ENCODE measurements around the gene VPS50.
A peak's percentile ranks its signal among the peaks of the same experiment; 100 is the strongest.
"Not testable (repeated sequence)": the region's sequence is repeated elsewhere in the genome, so short reads cannot be mapped to it uniquely, and the experiment has no call there.

The VPS50 gene

DNA sequence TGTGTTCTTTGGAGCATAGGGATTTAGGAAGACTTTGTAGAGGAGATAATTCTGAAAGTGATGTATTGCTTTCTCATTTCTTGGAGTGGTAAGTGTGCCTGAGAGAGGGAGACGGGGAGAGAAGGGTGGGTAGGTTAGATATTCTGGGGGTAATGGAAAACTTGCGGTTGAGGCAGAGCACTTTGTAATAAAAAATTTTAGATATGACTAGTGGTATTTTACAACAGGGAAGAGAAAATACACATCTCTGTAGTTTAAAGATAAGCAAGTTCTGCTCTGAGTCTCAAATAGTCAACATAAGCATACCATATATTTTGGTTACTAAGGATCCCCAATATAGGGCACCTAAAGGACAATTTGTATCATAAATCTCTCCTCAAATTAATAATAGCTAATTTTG is 6.6 kb downstream of the VPS50 start:
- no peak for DNase-seq

DNA sequence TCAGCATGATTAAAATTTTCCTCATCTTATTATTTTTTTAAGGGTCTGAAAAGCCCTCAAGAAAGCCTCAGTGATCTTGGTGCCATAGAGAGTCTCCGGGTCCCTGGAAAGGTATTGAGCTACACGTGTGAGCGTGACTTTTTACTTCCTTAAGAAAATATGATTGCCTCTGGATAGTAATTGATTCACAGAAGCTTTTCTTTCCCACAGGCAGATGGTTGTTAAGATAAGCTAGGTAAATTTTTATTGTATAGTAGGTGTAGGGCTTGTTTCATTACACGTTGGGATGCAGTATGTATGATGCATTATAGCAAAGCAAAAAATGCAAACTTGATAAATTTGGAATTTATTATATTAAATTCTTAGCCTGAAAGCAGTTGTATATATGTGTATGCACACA is 7.7 kb downstream of the VPS50 start:
- DNase-seq: no peak

DNA sequence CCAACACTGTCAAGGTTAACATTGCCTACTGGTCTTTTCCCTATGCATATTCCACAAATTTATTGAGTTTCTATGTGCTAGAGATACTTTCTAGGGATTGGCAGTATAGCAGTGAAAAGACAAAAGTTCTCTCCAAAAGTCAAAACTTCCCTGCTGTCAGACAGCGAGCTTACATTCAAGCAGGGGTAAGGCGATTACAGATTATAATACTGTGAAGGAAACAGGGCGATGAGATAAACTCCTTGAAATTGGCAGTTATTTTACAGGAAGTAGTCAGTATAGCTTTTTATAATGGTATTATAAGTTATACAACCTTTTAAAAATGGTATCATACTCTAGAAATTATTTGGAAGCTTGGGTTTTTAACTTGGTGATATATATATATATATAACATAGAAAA is 9.9 kb downstream of the VPS50 start:
- no peak for DNase-seq

DNA sequence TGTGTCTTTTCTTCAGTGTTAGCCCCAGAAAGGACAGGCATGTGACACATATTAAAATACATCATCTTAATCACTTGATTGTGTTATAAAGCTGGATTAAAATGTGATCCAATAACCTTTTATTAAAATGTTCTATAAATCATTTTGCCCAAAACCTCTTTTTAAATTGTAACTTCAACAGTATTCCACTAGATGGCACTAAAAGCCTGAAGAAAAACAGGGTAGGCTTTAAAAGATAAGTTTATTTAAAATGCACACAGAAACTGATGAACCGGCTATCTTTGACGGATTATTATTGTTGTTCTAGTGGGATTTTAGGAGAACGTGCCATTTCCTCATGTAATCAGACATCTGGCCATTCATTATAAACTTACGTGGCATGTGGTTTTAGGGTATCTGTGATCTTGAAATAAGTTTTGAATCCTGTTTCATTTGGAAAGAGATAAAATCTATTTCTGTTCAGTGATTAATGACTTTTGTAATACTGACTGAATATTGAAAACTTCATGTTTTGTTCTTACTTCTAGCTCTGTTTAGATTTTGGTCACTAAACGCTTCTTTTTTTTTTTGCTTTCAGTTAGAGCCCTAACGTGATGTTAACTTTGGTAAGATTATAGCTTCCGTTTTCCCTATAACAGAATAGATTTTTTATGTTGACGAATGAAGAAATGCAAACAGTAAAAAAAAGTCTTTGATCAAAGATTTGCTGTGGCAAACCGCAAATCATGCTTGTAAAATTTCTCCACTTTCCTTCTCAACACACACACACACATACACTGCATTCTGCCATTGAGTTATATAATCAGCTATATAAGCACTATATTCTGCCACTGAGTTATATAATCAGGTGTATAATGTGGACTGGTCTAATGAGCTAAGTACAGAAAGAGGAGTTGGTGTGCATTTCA is 13.6 kb downstream of the VPS50 start:
- DNase-seq: peak in 2 of 5 experiments; percentile 12 to 69

DNA sequence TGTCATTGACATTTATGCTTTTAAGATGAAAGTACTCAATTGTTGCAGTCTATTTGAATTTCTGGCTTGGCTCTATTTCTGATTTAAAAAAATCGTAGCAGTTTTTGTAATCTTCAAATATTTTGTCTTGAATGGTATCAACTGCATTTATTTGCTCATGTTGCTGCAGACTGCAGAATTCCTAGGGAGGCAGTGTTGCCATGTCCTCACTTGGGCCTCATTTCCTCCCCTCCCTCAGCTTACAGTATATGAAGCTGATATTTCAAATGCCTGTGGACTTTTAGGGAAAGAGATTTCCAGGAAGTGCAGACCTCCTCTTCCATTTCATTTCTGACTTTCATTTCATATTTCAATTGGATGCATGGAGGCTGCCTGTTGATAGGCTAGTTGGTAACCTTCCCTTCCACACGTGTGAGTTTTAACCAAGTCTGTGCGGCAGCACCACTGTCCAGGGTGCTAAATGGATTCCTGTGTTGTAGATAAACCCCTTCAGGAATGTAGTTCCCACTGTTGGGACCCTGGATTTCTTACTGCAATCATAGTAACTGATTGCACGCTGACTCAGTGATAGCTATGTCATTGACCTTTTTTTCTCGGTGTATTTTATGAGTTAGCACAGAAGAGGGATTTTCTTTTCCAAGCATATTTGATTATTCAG is 17.5 kb downstream of the VPS50 start:
- no peak for DNase-seq

DNA sequence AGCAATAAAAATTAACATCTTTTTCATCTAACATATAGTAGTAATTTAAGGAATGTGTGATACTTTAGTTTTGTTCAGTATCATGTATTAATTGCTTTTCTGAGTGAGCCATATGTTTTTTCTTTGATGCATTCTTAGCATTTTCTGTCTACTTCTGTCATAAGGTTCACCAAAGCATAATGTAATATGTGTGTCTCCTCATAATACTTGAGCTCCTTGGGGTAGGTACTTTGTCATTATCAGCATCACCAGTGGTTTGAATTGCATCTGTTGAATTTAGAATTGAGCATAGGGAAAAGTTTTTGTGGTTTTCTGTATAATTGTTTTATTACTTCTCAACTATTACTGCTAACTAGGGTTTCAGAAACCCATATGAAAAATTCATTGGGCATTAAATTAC is 26.5 kb downstream of the VPS50 start:
- DNase-seq: no peak

DNA sequence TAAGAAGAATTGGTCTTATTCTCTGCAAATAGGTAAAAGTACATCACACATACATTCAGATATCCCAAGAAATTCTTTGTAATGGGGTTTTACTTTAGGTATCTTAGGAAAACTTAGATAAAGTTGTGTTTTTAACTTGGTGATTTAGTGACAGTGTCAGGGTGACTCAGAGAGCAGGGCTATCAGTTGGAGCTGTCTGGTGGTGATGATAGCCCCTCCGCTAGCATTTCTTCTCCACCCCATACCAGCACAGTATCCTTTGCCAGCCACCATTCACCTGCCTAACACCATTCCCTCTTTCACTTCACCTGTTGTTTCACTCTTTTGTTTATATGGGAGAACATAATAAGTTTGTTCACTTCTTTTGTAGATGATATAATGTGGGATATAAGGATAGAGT is 30.4 kb downstream of the VPS50 start:
- DNase-seq: no peak

DNA sequence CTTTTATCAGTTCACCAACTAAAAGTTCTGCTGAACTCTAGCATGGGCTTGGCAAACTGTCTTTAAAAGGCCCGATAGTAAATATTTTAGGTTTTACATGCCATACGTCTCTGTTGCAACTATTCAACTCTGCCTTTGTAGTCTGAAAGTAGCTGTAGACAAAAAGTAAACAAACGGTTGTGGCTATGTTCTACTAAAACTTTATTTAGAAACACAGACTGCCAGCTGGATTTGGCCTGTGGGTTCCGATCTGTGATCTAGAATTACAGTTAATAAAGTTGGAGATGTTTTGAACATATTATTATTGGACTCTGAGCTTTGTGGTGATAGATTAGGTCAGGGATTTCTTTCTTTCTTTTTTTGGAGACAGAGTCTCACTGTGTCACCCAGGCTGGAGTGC is 33.1 kb downstream of the VPS50 start:
- no peak for DNase-seq

DNA sequence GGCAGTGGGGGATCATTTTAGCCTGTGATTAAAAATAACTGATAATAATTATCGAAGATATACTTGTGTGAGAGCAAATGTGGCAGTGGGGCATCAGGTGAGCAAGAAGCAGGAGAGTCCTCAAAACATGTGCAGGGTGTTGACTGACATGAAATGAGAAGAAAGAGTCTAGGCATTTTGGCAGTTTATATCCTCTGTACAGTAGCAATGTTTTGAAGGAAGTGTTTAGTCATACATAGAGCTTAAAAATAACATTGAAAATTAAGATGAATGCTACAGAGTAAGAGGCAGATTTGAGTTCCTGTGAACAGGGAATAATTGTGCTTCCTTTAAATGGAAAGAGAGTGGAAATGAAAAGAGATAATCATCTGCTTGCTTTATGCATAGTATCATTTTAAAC is 47.4 kb downstream of the VPS50 start:
- peak in 1 of 5 experiments; percentile 21 for DNase-seq

DNA sequence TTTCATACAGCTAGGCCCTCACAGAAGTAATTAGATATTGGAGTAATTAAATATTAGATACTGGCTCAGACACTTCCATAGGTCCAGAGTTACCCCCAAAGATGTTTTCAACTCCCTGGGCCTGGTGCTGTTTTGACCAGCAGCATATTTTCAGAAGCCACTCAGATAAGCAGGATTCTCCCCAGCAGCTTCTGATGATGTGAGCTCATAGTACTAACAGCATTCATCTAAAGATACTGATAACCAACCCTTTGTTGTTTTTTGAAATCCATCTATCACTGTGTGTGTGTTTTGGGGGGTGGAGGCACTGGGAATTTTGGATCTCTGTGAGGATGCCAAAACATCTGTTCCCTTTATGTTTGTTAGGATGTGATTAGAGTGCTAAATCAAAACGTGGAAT is 52.7 kb downstream of the VPS50 start:
- DNase-seq: no peak

DNA sequence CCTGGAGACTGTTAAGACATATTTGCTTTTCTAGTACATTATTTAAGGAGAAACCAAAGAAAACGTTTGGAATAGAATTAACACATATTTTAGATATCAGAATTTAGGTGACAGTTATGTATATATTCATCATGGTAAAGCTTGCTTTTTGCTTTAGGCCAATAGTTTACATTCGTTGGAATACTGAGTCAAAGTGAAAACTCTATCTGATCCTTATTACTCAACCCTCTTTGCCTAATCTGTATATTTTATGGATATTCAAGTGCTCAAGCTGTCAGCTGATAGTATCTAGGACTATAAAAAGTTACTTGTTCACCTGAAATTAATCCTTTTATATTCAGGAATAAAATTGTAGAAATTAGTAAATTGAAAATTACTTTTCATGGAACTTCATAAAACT is 61.1 kb downstream of the VPS50 start:
- DNase-seq: peak in 1 of 5 experiments; percentile 16

DNA sequence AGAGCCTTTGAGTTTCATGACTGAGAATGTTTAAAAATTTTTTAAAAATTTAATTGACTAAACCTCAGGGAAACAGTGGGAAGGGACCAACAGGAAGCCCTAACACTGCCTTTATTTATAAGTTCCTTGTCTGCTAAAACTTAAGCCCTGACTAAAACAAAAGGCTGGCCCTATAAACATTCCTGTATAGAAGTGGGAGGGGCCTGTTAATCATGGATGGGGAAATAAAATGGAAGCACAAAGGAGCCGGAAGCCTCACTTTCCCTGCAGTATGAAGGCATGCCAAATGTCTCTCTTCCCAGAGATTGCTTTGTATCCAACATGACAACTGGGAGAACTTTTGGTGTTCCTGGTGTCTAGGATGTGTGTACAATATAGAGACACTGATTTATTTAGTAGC is 66.0 kb downstream of the VPS50 start:
- DNase-seq: no peak

DNA sequence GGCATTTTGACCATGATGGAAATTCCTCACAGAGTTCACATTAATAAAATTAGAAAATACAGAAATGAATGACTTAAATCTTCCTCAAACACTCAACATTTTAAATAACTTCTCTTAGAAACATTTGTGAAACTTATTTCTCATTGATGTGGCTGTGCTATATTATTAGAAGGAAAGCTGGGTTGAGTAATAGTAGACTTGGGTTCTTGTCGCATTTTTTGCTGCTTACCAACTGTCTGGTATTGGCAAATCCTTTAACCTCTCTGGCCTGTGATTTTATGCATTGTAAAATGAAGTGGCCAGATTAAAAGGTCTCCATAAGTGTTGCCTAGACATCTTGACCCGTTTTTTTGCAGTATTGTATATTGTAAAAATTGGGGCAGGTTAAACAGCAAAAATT is 66.5 kb downstream of the VPS50 start:
- DNase-seq: no peak

DNA sequence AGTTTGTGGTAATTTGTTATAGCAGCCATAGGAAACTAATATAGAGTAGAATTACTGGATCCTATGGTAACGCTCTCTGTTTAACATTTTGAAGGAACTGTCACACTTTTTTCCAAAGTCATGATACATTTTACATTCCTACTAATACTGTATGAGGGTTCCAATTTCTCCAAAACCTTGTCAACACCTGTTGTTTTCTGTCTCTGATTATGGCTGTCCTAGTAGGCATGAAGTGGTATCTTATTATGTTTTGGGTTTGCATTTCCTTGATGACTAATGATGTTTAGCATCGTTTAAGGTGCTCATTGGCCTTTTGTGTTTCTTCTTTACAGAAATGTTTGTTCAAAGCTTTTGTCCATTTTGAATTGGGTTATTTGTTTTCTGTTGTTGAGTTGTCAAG is 69.6 kb downstream of the VPS50 start:
- no peak for DNase-seq

DNA sequence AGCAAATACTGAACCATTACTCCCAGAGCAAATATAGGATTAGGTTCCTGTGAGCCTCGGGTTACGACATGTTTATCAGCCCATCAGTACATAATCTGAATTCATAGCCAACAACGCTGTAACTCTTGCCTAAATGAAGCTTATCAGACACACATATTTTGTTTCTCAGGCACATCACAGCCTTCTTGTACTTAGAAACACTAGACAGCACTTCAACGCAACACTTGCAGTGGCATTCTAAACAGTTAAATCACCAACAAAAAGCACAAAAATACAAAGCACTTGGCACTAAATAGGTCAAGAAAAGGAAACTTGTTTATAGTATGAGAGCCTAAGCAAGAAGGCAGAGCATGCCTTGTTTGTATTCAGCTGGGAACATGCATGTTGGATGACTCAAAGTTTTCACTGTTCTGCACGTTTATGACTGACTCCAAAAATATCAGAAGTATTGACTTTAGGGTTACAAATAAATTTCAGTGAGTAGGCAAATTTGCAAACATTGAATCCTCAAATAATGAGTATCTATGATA is 75.0 kb downstream of the VPS50 start:
- DNase-seq: no peak

DNA sequence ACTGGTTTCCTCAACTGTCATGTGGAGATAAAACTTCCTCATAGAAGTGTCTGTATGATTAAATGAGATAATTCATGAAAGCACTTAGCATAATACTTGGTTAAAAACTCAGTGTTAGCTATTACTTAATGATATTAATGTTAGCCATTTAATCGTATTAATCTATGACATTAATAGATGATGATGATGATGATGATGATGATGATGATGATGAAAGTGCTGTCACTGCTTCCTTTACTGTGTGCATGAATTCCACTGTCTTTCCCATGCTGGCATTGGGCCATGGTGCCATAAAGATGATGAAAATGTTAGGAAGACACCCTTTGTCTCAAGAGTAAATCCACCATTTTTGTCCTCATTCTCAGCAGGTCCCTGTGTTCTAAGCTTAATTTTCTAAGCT is 75.8 kb downstream of the VPS50 start:
- no peak for DNase-seq

DNA sequence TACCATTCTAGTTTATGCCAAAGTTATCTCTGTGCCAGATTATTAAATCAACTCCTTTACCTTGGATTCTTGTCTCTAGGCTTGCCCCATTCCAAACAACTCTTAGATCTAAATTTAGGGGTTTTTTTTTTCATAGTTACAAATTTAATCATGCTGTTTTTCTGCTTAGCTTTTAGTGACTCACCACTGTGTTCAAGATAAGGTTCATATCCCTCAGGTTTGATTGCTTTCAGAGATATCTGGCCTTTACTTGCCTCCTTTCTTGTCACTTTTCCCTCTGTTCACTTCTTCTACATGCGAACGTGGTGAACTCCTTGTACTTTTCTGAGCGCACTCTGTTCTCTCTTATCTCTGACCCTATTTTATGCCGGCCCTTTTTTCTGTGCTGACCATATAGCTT is 78.2 kb downstream of the VPS50 start:
- peak in 1 of 5 experiments; percentile 4 for DNase-seq

DNA sequence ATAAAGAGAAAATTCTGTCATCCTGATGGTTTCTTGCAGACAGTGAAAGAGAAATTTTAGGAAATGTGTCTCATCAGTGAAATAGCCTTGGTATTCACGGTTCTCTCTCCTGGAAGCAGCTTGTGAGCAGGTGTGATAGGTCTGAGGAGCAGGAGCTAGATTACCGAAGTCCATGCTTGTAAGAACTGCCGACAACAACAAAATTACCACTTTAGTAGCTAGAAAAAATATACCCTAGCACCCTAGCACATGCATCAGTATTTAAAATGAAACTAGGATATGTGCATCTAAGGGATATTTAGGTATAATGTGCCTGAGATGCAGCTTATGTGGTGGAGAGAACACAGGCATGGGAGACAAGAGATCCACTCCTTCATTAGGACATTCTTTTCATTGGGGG is 82.3 kb downstream of the VPS50 start:
- DNase-seq: no peak

DNA sequence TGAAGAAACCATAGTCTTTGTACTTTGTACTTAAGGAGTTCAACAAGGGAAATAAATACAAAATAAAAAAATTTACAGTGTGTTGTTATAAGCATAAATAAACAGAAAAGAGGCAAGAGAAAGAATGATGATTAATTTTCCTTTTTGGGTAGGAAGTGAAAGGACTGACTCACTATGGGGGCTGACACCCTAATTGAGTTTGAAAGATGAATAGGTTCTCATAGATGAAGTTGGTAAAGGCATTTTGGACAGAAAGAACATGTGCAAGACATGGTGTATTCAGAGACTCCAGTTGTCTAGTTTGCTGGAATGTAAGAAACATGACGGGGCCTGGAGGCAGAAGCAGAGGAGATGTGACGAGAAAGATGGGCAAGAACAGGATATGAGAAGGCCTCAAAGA is 83.7 kb downstream of the VPS50 start:
- no peak for DNase-seq

DNA sequence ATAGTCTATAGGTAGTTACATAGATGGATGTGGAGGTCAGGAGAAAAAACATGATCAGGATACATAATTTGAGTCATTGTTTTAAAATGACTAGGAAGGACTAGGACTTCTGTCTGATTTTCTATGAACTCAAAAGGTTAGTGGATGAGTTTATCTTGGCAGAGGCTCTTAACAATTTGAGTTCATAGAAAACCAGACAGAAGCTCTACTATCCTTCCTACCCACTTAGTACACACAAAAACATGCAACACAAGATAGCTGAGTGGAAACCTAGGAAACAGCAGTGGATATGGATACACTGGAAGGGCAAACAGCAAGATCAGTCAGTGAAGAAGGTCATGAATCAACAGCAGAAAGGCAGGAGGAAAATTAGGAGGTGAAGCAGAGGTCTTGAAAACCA is 84.6 kb downstream of the VPS50 start:
- no peak for DNase-seq

DNA sequence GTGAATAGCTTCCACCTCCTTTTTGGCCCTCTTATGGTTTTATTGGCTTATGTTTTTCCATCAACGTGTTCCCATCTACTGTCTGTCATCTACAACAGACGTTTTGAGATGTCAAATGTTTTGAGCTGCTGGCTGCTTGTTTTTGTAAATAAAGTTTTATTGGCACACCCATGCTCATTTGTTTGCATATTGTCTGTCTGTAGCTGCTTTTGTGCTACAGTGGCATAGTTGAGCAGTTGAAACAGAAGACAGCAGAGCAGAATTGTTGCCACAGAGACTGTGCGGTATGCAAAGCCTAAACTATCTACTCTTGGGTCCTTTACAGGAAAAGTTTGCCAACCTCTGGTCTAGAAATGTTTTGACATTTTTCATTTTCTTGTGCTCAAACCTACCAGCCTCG is 88.7 kb downstream of the VPS50 start:
- no peak for DNase-seq

DNA sequence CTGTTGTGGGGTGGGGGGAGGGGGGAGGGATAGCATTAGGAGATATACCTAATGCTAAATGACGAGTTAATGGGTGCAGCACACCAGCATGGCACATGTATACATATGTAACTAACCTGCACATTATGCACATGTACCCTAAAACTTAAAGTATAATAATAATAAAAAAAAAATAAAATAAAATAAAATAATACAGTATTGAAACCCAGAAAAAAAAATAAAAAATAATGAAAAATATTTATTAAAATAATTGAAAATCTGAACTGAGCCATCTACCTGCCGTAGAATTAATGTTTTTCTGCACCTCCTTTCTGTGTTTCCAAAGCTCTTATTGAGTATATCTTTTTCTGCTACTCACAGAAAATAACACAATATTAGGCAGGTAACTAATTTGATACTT is 94.1 kb downstream of the VPS50 start:
- not testable (repeated sequence) for DNase-seq

DNA sequence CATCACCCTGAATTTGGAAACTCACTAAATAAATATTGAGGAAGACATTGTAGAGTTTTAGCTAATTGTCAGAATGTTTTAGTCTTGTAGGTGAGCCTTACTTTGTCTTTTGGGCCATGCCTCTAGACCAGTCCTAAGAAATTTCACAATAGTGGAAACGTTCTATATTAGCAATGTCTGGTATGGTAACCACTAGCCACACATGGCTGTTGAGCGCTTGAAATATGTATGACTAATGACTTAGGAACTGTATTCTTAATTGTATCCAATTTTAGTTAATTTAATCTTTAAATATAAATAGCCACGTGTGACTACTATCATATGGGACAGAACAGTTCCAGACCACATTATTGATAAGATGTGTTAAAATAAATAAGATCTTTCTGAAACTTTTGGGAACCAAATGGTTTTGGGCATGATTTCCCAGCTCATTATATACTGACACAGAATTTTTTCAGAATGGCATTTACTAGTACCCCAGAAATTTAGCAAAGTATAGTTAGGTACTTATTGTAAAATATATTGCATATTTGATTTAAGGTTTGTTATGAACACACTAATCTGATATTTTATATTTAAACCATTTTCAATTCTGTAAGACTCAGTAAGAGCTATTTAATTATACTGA is 95.0 kb downstream of the VPS50 start:
- no peak for DNase-seq

DNA sequence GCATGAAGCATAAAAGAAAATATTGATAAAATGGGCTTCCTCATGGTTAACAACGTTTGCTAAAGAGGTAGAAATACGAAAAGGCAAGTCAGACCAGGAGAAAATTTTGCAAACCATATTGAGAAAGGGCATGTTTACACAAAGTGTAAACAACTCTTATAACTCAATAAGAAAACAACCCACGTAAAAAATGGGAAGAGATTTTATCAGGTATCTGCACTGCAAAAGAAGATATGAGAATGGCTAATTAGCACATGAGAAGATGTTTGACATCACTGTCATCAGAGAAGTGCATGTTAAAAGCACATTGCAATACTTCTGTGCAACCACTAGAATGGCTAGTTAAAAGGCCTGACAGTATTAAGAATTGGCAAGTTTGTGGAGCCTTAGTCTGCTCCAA is 99.5 kb downstream of the VPS50 start:
- DNase-seq: no peak
